OCI-LY3 (cell line): ENCODE data around the gene DNAJC10.
"Not testable (repeated sequence)": the region's sequence is repeated elsewhere in the genome, so short reads cannot be mapped to it uniquely, and the experiment has no call there.

ENCODE experiments used
- H2AFZ ChIP-seq: fragments of 200-600, 300-600 bp; shearing (Covaris generic); 2 replicates; pipeline ENCODE4 v1.6.0; 2014; ENCODE audit warnings: antibody characterized with exemption, low read depth, low read length
- H3K27ac ChIP-seq: fragments of 200-600, 300-600 bp; sonication (generic); 2 replicates; pipeline ENCODE4 v1.5.1; 2014; ENCODE audit warnings: mild to moderate bottlenecking, low read length, moderate library complexity, mixed read lengths
- H3K27me3 ChIP-seq: fragments of 200-600, 300-600 bp; sonication (generic); 2 replicates; pipeline ENCODE4 v1.6.1; 2014; ENCODE audit warnings: low read depth, low read length, mixed read lengths
- H3K36me3 ChIP-seq: fragments of 200-600, 300-600 bp; sonication (generic); replicated peaks from 2 replicates; pipeline ENCODE3; 2014; ENCODE audit warnings: low read depth, low read length, mixed read lengths
- H3K4me1 ChIP-seq: fragments of 300-600, 200-600 bp; sonication (generic); 2 replicates; pipeline ENCODE4 v1.6.1; 2014; ENCODE audit warnings: low read length, mixed read lengths
- H3K4me2 ChIP-seq: fragments of 200-600, 300-600 bp; sonication (generic); 2 replicates; pipeline ENCODE4 v1.6.1; 2014; ENCODE audit warnings: low read length, mixed read lengths
- H3K4me3 ChIP-seq: fragments of 300-600, 200-600 bp; sonication (generic); 2 replicates; pipeline ENCODE4 v1.5.1; 2014; ENCODE audit warnings: antibody characterized with exemption, mild to moderate bottlenecking, low read length, moderate library complexity
- H3K79me2 ChIP-seq: fragments of 300-600, 200-600 bp; shearing (Covaris generic); 2 replicates; pipeline ENCODE4 v1.6.1; 2014; ENCODE audit warnings: mild to moderate bottlenecking, low read length, mixed read lengths
- H3K9ac ChIP-seq: fragments of 300-600, 200-600 bp; shearing (Covaris generic); 2 replicates; pipeline ENCODE4 v1.6.0; 2014; ENCODE audit warnings: mild to moderate bottlenecking, low read length, moderate library complexity
- H3K9me3 ChIP-seq: fragments of 200-600, 300-600 bp; shearing (Covaris generic); 2 replicates; pipeline ENCODE4 v1.6.1; 2014; ENCODE audit warnings: low read length, mixed read lengths; ENCODE audit not compliant: insufficient read depth
- H4K20me1 ChIP-seq: fragments of 200-600, 300-600 bp; sonication (generic); 2 replicates; pipeline ENCODE4 v1.6.1; 2016; ENCODE audit warnings: low read length, mixed read lengths; ENCODE audit not compliant: insufficient read depth
- EZH2phosphoT487 ChIP-seq: fragments of 200-600 bp; shearing (Covaris generic); IDR thresholded peaks from 2 replicates; pipeline ENCODE4 v1.6.1; 2018; ENCODE audit warnings: antibody characterized with exemption, mixed run types, low read depth
- TF ChIP-seq, protein P1 (sequence below): fragments of 200-600, 300-600 bp; sonication (generic); IDR thresholded peaks from 2 replicates; pipeline ENCODE4 v1.5.1; 2014; ENCODE audit warnings: antibody characterized with exemption, low read length, low read depth

The DNAJC10 gene

DNA sequence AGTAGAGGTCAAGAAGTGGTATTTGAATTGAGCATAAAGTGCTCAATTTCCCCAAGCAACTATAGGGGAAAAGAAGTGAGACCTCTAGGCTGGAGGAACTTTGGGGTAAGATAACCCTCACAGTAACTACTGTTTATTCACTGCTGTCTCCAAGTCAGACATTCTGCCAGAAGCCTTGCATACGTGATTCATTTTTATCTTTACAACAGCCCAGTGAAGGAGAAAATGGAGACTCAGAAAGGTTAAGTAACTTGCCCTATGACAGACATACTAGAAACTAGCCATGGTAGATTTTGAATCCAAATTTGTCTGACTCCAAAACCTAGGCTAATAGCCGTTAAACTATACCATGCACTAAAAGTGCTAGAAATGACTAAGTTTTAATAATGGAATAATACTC lies 28.4 kb downstream of the DNAJC10 start:
- H3K4me2 ChIP-seq: no peak overlapping the region
- peaks cover 27% of the 10 kb centered on the region for H3K36me3 ChIP-seq
- H3K4me3 ChIP-seq: no peak overlapping the region

DNA sequence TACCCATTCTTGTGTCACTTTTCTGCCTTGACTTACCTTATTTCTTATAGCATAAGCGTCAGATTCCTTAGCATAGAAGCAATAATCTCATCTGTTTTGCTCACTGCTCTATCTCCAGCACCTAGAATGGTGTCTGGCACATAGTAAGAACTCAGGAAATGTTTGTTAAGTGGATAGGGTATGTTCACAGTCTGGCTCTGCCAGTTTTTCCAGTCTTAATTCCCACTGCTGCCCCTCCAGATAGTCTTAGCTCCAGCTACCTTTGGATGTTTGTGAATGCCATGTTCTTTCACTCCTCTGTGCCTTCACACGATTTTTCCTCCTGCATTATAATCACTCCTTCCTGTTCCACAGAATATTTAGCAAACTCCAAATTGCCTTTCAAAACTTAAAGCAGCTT lies 29.0 kb downstream of the DNAJC10 start:
- no peak for TF ChIP-seq EZH2phosphoT487
- TF ChIP-seq, protein P1, sequence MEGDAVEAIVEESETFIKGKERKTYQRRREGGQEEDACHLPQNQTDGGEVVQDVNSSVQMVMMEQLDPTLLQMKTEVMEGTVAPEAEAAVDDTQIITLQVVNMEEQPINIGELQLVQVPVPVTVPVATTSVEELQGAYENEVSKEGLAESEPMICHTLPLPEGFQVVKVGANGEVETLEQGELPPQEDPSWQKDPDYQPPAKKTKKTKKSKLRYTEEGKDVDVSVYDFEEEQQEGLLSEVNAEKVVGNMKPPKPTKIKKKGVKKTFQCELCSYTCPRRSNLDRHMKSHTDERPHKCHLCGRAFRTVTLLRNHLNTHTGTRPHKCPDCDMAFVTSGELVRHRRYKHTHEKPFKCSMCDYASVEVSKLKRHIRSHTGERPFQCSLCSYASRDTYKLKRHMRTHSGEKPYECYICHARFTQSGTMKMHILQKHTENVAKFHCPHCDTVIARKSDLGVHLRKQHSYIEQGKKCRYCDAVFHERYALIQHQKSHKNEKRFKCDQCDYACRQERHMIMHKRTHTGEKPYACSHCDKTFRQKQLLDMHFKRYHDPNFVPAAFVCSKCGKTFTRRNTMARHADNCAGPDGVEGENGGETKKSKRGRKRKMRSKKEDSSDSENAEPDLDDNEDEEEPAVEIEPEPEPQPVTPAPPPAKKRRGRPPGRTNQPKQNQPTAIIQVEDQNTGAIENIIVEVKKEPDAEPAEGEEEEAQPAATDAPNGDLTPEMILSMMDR: no peak
- Histone ChIP-seq H2AFZ (no peak overlapping the region), H3K4me2 (no peak overlapping the region), H3K9ac (no peak overlapping the region), H3K4me3 (no peak overlapping the region), H3K27me3 (no peaks in the 10 kb centered on the region), H3K79me2 (peaks cover 3% of the 10 kb centered on the region; the same call in 1 of the 2 replicates), H3K4me1 (no peaks in the 10 kb centered on the region), H3K27ac (no peak overlapping the region), H3K9me3 (no peaks in the 10 kb centered on the region), H4K20me1 (no peaks in the 10 kb centered on the region), H3K36me3 (peaks cover 27% of the 10 kb centered on the region)

More for the DNA sequence above, 28.4 kb downstream of the DNAJC10 start:
- no peaks in the 10 kb centered on the region for H3K9me3 ChIP-seq
- H4K20me1 ChIP-seq: no peaks in the 10 kb centered on the region
- no peaks in the 10 kb centered on the region for H3K79me2 ChIP-seq
- no peak for TF ChIP-seq EZH2phosphoT487
- TF ChIP-seq, protein P1: no peak
- no peaks in the 10 kb centered on the region for H3K4me1 ChIP-seq
- H3K27me3 ChIP-seq: no peaks in the 10 kb centered on the region
- no peak overlapping the region for H2AFZ ChIP-seq
- no peak overlapping the region for H3K9ac ChIP-seq
- no peak overlapping the region for H3K27ac ChIP-seq

DNA sequence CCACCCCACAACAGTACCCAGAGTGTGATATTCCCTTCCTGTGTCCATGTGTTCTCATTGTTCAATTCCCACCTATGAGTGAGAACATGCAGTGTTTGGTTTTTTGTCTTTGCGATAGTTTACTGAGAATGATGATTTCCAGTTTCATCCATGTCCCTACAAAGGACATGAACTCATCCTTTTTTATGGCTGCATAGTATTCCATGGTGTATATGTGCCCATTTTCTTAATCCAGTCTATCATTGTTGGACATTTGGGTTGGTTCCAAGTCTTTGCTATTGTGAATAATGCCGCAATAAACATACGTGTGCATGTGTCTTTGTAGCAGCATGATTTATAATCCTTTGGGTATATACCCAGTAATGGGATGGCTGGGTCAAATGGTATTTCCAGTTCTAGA lies 29.8 kb downstream of the DNAJC10 start:
- H3K9me3 ChIP-seq, H3K9ac ChIP-seq, H2AFZ ChIP-seq, H3K4me1 ChIP-seq, H3K4me2 ChIP-seq, H3K79me2 ChIP-seq, H3K27ac ChIP-seq, H3K27me3 ChIP-seq, H4K20me1 ChIP-seq, H3K4me3 ChIP-seq: not testable (repeated sequence)
- H3K36me3 ChIP-seq: peaks cover 28% of the 10 kb centered on the region

DNA sequence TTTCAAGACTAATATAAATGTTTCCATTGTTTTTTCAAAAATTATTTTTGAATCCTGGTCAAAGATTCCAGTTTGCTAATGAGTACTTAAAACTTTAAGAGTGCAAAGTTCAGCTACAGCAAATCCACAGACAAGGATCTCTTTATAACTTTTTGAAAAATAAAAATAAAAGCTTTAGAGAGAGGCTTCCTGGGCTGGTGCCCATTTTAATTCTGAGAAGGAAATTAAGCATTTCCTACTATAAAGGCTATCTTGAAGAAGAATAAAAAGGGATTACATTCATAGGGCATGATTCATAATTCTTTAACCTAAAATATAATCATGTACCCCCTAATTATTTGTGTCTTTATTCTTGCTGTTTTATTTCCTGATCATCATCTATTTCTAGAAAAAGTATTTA lies 38.2 kb downstream of the DNAJC10 start:
- Histone ChIP-seq H3K4me1 (no peaks in the 10 kb centered on the region), H3K4me2 (no peak overlapping the region), H3K4me3 (no peak overlapping the region), H3K36me3 (peaks cover 44% of the 10 kb centered on the region), H2AFZ (no peak overlapping the region), H3K79me2 (peaks cover 4% of the 10 kb centered on the region; the same call in 1 of the 2 replicates), H3K27ac (no peak overlapping the region), H3K27me3 (no peaks in the 10 kb centered on the region), H4K20me1 (no peaks in the 10 kb centered on the region), H3K9ac (no peak overlapping the region), H3K9me3 (no peaks in the 10 kb centered on the region)
- no peak for TF ChIP-seq EZH2phosphoT487
- TF ChIP-seq, protein P1: no peak

DNA sequence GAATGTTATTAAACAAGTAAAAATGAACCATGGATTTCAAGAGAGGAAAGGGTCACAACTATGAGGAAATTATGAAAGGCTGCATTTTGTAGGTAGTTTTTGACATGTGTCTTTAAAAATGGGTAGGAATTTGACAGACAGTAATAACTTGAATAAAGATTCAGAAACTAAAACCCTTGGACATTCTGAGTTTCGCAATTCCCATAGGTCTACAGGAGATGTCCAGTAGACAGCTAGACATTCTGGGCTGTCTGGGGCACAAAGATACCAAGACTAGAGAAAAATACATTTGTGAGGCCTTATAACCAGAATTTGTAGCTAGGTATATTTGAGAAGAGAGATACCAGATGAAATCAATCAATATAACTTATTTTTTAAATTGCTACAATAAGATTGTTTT lies 42.3 kb downstream of the DNAJC10 start:
- TF ChIP-seq, protein P1: no peak
- TF ChIP-seq EZH2phosphoT487: no peak
- H3K4me1 ChIP-seq: no peaks in the 10 kb centered on the region
- no peaks in the 10 kb centered on the region for H3K27me3 ChIP-seq
- no peaks in the 10 kb centered on the region for H3K9me3 ChIP-seq
- peaks cover 49% of the 10 kb centered on the region for H3K36me3 ChIP-seq
- H3K4me3 ChIP-seq: no peak overlapping the region
- H4K20me1 ChIP-seq: no peaks in the 10 kb centered on the region
- H2AFZ ChIP-seq: no peak overlapping the region
- H3K79me2 ChIP-seq: no peaks in the 10 kb centered on the region
- H3K4me2 ChIP-seq: no peak overlapping the region
- H3K27ac ChIP-seq: no peak overlapping the region
- H3K9ac ChIP-seq: no peak overlapping the region
